Occipital lobe (tissue), 2 donors: ENCODE results near the gene ANTXR1. TPM values are rescaled to one million over a fixed set of nuclear protein-coding genes. Genes with fewer than 3 reads are reported as not detected.

Source experiments
- DNase-seq: peaks from one replicate; lab custom pipeline; 2025; lab: John Stamatoyannopoulos, UW
- total RNA-seq: library from RNA; depleted of rRNA; stranded (reverse); fragments of >200 nt; gene quantifications from one replicate; pipeline ENCODE4 v1.2.3, GENCODE V29; 2014

Gene ANTXR1
- total RNA-seq, 1 donor from 2014 or later: 9.8 TPM

DNA sequence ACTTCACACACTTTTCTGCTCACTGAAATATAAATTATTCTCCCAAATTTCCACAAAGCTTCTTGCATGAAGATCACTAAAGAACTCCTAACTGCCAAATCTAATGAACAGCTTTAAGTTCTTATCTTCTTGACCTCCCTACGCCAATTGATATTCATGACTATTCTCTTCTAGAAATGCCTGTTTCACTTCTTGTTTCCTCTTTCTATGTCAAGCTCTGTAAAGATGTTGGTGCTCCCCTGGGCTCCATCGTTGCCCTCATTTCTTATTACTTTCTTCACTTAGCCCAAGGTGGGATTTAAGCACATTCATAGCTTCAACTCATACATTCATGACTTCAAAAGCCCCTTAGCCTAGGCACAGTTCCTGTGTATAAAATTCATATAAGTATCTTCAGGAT, 9.2 kb upstream of the ANTXR1 start:
- no peak for DNase-seq

DNA sequence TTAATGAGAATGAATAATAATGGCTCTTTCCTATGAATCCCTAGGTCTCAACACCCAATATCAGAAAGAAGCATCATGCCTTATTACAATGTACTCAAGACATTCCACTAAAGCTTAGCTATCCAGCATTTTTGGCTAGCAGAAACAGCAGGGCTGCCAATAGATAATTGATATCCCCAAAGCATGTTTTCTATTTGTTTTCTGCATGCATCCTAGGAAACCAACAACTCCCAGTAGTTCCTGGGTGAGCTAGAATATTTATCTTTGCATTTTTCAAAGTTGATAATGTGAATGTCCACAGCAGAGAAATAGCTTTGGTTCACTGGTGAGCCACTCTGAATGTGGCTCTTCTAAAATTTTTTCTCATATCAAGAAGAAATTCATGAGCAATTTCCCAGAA, 5.8 kb upstream of the ANTXR1 start:
- no peak for DNase-seq

DNA sequence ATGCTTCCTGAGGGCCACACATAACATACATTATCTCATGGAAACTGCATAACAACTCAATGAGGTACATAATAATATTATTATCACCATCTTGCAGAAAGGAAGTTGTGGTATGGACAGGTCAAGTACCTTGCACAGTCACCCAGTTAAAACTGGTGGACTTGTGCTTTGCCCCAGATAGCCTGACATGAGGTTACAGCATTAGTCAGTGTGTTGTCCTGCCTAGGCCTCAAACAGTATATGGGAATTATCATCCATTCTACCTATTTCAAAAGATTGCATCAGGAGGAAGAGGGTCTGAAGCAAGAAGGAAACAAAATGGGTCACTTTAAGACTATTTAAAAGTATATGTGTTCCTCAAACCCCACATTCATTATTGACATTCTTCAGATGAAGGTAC, 5.4 kb upstream of the ANTXR1 start:
- DNase-seq: no peak

- DNase-seq: no peak
These were observed 2.4 kb upstream of the ANTXR1 start for GRCh38 chr2:69010437-69011194.

GRCh38 chr2:69011611-69012157, 1.3 kb upstream of the ANTXR1 start:
- DNase-seq: no peak

DNA sequence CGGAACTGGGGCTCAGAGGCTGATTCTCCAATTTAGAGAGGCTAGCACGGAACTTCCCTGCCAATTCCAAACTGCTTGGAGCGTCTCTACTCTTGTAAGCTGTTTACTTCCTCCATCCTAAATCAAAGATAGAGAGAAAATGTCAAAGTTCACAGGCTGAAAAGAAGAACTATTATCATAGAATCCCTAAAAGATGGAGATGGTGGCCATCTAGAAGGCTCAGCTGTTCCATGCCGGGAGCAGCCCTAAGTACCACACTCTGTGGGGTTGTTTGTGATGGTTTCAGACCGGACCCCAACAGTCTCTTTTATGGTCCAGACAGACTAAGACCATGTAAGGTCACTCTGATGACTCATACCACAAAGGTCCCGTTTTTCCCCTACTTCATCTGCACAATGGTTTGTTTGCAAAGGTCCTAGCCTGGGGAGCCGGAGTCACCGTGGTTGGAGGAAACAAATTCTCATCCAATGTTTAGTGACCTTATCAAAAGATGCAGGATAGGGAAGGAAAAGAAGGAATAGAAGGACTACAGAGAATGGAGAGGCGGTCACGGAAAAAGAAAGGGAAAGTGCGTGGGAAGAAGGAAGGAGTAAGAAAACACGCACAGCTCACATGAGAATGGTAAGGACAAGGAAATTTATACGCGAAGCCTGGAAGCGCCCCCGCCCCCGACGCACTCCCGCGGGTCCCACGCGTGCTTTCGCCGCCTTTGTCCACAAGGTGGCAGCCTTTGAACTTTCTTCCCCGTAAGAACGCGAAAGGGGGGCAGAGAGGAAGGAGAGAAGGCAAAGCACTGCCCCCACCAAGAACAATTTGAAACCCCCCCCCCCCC, 453 bp upstream of the ANTXR1 start:
- DNase-seq: peak; percentile 51

DNA sequence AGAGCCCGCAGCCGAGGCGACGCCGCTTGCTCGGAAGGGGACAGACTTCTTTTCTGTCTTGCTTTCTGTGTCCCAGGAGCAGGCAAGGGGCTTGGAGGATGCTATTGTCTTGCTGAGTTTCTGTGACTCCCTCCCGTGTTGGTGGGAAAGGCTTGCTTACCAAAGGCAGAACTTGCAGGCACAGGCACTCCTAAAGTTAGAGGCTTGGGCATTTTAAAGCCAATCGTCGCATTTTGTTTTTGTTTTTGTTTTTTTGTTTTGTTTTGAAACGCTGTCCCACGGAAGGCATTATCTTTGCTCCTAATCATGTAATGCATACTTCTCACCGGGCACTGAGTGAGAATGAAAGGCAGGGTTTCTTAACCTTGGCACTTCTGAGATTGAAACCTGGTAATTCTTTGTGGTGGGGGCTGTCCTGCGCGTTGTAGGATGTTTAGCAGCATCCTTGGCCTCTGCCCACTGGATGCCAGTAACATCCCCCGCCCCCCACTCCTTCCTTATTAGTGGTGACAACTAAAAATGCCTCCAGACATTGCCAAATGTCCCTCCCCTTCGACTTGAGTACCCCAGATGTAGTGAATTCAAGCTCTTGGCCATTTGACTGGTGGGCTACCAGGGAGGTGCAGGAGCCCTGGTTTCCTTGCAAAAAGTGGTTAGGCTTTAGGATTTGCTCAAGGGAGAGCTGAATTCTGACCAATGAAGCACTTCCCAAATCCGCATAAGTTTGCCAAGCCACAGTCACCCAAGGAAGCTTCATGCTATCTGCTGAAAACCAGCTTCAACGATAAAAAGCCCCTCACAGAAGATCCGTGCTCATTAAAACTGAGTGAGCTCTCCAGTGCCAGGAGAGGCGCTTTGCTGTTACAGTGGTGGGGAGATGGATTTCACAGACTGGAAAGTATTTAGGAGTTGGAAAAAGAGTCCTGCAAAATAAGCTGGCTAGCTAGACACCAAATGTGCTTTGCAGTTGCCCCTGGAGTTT, 1.2 kb downstream of the ANTXR1 start:
- DNase-seq: no peak

DNA sequence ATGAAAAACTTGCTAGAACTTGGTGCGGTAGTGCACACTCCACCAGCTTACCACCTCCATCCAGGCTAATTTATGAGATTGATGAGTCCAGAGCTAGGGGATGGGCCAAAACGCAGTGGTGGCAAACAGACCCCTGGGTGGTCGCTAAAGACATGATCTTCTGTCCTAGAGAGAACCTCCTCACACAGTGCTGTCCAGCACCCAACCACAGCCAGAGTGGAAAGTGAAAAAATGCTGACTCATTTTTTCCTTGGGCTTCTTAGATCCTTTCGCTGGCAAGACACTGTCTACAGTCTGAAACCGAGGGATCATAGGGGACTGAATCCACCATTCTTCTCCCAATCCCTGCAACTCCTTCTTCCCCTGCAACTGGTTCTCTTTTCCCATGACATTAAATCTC, 4.1 kb downstream of the ANTXR1 start:
- no peak for DNase-seq

DNA sequence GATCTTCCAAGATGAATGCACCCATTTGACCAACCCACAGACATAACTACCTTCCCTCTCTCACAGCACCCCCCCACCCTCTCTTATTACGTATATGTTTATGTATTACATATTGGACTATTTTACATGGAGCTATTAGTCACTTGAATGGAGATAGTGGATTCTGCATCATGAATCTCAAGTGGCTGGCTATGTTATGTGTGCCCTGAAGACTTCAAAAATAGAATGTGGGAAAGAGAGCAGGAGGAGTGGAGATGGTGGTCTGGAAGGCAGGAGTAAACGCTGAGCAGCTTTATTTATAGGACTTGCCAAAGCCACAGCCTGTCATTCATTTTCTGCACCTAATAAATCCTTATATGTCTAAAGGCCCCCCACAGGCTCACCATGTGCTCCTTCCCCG, 4.9 kb downstream of the ANTXR1 start:
- DNase-seq: no peak

- DNase-seq: no peak
These were observed 5.7 kb downstream of the ANTXR1 start for GRCh38 chr2:69018678-69019095.

- no peak for DNase-seq
These were observed 7.8 kb downstream of the ANTXR1 start for GRCh38 chr2:69020496-69021426.

- DNase-seq: no peak
These were observed 8.7 kb downstream of the ANTXR1 start for GRCh38 chr2:69021727-69022126.

DNA sequence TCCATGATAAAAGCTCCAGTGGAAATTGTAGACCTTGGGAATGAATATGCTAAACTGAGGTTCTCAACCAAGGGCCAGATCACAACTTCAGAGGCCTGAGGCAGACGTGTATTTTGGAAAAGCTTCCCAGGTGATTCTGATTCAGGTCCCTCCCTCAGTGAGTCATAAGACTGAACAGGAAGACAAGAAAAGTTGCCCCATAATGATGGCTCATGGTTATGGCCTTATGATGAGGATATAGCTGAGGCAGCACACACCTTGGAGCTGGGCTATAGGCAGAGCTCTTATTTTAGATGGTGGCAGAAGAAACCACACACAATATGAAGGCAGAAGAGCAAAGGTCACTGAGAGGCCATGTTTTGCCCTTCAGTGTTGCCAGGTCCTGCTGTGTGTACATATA, 9.6 kb downstream of the ANTXR1 start:
- no peak for DNase-seq

DNA sequence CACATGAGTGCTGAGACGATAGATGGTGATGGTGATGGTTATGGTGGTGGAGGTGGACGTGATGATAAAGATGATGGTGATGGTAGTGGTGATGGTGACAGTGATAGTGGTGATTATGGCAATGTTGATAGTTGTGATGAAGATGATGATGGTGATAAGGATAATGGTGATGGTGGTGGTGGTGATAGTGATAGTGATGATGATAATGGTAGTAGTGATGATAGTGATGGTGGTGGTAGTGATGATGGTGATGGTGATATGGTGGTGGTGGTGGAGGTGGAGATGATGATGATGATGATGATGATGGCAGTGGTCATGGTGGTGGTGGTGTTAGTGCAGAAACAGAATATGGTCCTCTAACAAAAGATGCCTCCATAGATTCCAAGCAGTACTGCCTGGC, 10.3 kb downstream of the ANTXR1 start:
- no peak for DNase-seq

GRCh38 chr2:69026026-69026425, 13.0 kb downstream of the ANTXR1 start:
- DNase-seq: no peak

DNA sequence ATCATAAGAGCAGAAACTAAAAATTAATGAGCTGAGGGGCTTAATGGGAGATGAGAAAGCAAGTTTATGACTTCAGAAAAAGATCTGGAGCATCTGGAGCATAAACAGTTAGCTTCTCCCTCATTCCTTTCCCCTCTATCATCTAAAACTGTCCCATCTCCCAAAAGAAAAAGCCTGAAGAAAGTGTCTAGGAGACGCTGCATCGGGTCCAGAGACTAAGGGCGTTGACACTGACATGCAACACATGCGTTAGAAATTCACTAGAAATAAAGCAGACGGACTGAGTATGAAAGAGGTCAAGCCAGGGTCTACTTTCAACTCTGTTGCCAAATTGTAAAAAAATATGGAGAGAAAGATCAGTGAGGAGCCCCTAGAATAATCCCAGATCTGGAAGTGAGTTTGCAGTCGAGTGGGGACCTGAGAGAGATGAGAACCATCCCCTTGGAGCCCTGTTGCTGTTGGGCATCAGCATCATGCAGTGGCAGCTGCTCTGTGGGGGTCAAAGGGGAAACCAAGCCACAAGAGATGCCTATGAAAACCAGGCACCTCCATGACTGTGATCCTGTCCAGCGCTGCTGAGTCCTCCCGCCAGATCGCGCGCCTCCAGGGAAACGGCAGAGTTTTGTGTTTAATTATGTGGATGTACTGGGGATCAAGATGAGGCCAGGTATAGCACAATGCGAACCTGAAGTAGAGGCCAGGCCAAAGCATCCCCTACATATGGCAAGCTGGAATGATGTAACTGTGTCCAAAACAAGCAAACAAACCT, 13.9 kb downstream of the ANTXR1 start:
- no peak for DNase-seq

GRCh38 chr2:69030800-69031428, 17.9 kb downstream of the ANTXR1 start:
- DNase-seq: no peak

DNA sequence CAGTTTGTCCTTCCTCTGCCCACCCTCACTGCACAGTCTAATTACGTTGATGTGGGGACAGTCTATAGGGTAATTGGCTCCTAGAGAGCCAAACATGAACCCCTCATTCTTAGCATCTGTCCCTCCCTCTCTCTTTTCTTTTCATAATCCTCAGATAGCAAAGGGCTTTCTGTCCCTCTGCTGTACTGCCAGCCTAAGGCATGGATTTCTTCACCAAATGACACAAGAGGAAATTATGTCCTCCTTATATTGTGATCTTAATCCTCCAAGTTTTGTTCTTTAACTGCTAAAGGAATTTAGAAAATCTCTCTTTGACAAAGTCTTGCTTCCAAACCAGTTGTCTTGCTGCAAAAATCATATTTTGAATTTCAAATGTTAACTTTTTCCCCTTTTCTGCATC, 18.5 kb downstream of the ANTXR1 start:
- no peak for DNase-seq

DNA sequence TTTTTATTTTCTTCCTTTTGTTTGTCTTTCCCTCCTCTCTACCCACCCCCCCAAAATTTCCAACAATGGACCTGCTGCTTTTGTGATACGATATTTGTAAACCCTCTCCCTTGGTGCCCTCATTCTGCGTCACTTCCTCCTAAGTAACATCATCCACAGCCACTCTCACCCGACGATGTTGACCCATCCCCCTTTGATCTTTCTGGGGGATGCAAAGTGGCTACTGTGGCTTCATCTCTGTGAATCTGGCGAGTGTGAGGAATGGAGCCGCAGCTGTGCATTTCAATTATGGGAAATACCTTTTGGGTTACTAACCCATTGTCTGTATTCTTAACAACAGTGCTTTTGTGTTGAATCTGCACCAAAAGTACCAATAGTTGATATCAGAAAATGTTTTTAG, 19.4 kb downstream of the ANTXR1 start:
- no peak for DNase-seq
